CD14-positive monocyte (primary cell): ENCODE data around the gene CLK3. TPM values are rescaled to one million over a fixed set of nuclear protein-coding genes. Genes with fewer than 3 reads are reported as not detected.

Source experiments
- DNase-seq, 3 donors: peaks; one replicate each; pipeline ENCODE4 v3.0.0-alpha.2; 2011 to 2022
- H2AFZ ChIP-seq: 2 replicates; pipeline ENCODE4 v1.6.0; 2012; ENCODE audit warnings: mild to moderate bottlenecking, low read depth, low read length, inconsistent platforms; ENCODE audit not compliant: insufficient read depth, poor library complexity, severe bottlenecking
- H3K27ac ChIP-seq, 2 donors: 1 replicate in 1 of 2; 2 replicates in 1 of 2; pipeline ENCODE4 v1.5.1; 2012 to 2013; ENCODE audit warnings: low read length in 2 of 2, control low read depth in 1 of 2, inconsistent platforms in 1 of 2, low read depth in 1 of 2, mild to moderate bottlenecking in 1 of 2
- H3K27me3 ChIP-seq, 2 donors: one replicate each; pipeline versions ENCODE4 v1.6.0 to v1.6.1; 2011 to 2013; ENCODE audit warnings: low read length in 2 of 2; ENCODE audit not compliant: control insufficient read depth in 2 of 2, insufficient read depth in 2 of 2
- H3K36me3 ChIP-seq, 2 donors: replicated peaks in 1 of 2; 1 replicate in 1 of 2; 2 replicates in 1 of 2; pipeline versions ENCODE4 v1.5.1 to v1.6.1; 2012 to 2013; ENCODE audit warnings: low read length in 2 of 2, control low read depth in 1 of 2, inconsistent platforms in 1 of 2, mild to moderate bottlenecking in 1 of 2; ENCODE audit not compliant: insufficient read depth in 2 of 2, control insufficient read depth in 1 of 2
- H3K4me1 ChIP-seq, 2 donors: 1 replicate in 1 of 2; 2 replicates in 1 of 2; pipeline versions ENCODE4 v1.5.1 to v1.6.1; 2012 to 2013; ENCODE audit warnings: low read length in 2 of 2, control low read depth in 1 of 2, inconsistent platforms in 1 of 2, mild to moderate bottlenecking in 1 of 2, moderate library complexity in 1 of 2; ENCODE audit not compliant: insufficient read depth in 2 of 2, control insufficient read depth in 1 of 2
- H3K4me2 ChIP-seq: replicated peaks from 2 replicates; pipeline ENCODE3; 2012; ENCODE audit warnings: low read length, moderate library complexity, mild to moderate bottlenecking; ENCODE audit not compliant: poor library complexity, severe bottlenecking; ENCODE audit errors: extremely low read depth
- H3K4me3 ChIP-seq, 3 experiments: fragments of 200-600 bp in 1 of 3; sonication (generic) in 1 of 3; replicated peaks in 1 of 3; 1 replicate in 2 of 3; 2 replicates in 1 of 3; pipeline ENCODE4 v1.5.1; 2011 to 2013; ENCODE audit warnings: low read length in 3 of 3, mild to moderate bottlenecking in 3 of 3, control low read depth in 2 of 3, low read depth in 2 of 3, inconsistent platforms in 1 of 3, moderate library complexity in 1 of 3
- H3K79me2 ChIP-seq: 2 replicates; pipeline ENCODE4 v1.6.0; 2012; ENCODE audit warnings: mild to moderate bottlenecking, control low read depth, inconsistent platforms, low read length, moderate library complexity; ENCODE audit not compliant: insufficient read depth
- H3K9ac ChIP-seq: 2 replicates; pipeline ENCODE4 v1.6.0; 2017; ENCODE audit warnings: low read length, mild to moderate bottlenecking; ENCODE audit not compliant: insufficient read depth, poor library complexity, severe bottlenecking
- H3K9me3 ChIP-seq, 2 donors: replicated peaks in 1 of 2; 1 replicate in 1 of 2; 2 replicates in 1 of 2; pipeline versions ENCODE4 v1.5.1 to v1.6.1; 2012 to 2013; ENCODE audit warnings: low read length in 2 of 2, control low read depth in 1 of 2; ENCODE audit not compliant: control insufficient read depth in 1 of 2, insufficient read depth in 1 of 2
- H4K20me1 ChIP-seq: 2 replicates; pipeline ENCODE4 v1.6.0; 2012; ENCODE audit warnings: mild to moderate bottlenecking, low read length, control low read depth, moderate library complexity; ENCODE audit not compliant: insufficient read depth
- H3K27ac Mint-ChIP-seq, 7 donors: one replicate each; pipeline ENCODE4 v1.8.0; 2020; ENCODE audit warnings: mild to moderate bottlenecking in 7 of 7, mixed read lengths in 7 of 7, moderate library complexity in 6 of 7, inconsistent platforms in 2 of 7
- H3K27me3 Mint-ChIP-seq, 3 donors: one replicate each; pipeline ENCODE4 v1.8.0; 2021 to 2022; ENCODE audit warnings: low read depth in 3 of 3, mild to moderate bottlenecking in 3 of 3, mixed read lengths in 3 of 3, moderate library complexity in 3 of 3, inconsistent platforms in 1 of 3
- H3K36me3 Mint-ChIP-seq, 2 donors: one replicate each; pipeline ENCODE4 v1.8.0; 2020; ENCODE audit warnings: mixed read lengths in 2 of 2, inconsistent platforms in 1 of 2, mild to moderate bottlenecking in 1 of 2
- H3K4me1 Mint-ChIP-seq: one replicate; pipeline ENCODE4 v1.8.0; 2020; ENCODE audit warnings: mild to moderate bottlenecking, mixed read lengths
- H3K4me3 Mint-ChIP-seq, 2 donors: one replicate each; pipeline ENCODE4 v1.8.0; 2020; ENCODE audit warnings: mild to moderate bottlenecking in 2 of 2, mixed read lengths in 2 of 2, moderate library complexity in 1 of 2
- H3K9me3 Mint-ChIP-seq, 7 donors: one replicate each; pipeline ENCODE4 v1.8.0; 2020 to 2022; ENCODE audit warnings: mixed read lengths in 7 of 7, mild to moderate bottlenecking in 6 of 7, moderate library complexity in 6 of 7, inconsistent platforms in 2 of 7
- WGBS: methylation state at CpG from one replicate; pipeline ENCODE4 v1.1.5; 2013; ENCODE audit warnings: missing lambda C conversion rate; ENCODE audit not compliant: insufficient coverage; 5-methylcytosine and 5-hydroxymethylcytosine counted together
- intact Hi-C, 2 donors: fragments of 100-400 bp; cut with micrococcal nuclease; formaldehyde crosslinking; loops; one replicate each; pipeline versions ENCODE4 v1.15.0 to v1.15.1; 2023
- polyA plus RNA-seq, 3 donors: library from polyadenylated mRNA; depleted of rRNA in 1 of 3; unstranded in 2 of 3; stranded (reverse) in 1 of 3; fragments of 300-500 nt in 2 of 3; fragments of >200 nt in 1 of 3; fragmentation: Illumina TruSeq in 2 of 3; gene quantifications; 1 replicate in 2 of 3; 2 replicates in 1 of 3; pipeline ENCODE4 v1.2.3, GENCODE V29; 2012 to 2021
- TF ChIP-seq, protein P1 (sequence below): fragments of 200-600 bp; IDR thresholded peaks from one replicate; pipeline ENCODE4 v1.8.0; 2022; ENCODE audit warnings: antibody characterized with exemption, mild to moderate bottlenecking

CLK3 gene
- polyA plus RNA-seq, 3 donors: 27.6 to 354 (median 33.2) TPM

DNA sequence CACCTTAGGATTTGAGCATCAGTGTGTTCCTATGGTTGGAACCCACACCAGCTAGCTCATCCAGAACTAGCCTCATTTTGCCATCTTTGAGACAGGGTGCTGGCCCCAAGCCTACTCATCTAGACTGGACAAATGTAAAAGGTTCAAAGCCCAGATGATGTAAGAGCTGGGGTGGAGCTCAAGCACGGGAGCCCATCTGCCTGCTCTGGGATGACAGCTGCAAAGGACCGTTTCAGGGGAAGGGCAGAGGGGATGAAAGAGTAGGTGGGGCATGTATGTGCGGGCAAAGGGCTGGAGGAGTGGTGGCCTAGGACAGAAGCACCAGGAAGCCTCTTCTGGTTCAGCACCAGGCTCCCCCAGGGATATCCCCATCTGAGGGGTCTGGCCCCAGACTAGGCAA lies 15.8 kb downstream of the CLK3 start:
- WGBS: 82% methylated on average over 3 of the region's 3 CpGs
- no peak for DNase-seq
- peaks cover 96 to 100% of the 10 kb centered on the region in 2 donors for H3K36me3 ChIP-seq
- H3K27me3 Mint-ChIP-seq: no peaks in the 10 kb centered on the region
- peak overlapping the region in 4 of 7 donors; percentile 55 to 70 (median 59) for H3K27ac Mint-ChIP-seq
- no peak overlapping the region for H3K4me3 Mint-ChIP-seq
- H3K4me2 ChIP-seq: no peak overlapping the region
- no peak overlapping the region for H2AFZ ChIP-seq
- TF ChIP-seq, protein P1, sequence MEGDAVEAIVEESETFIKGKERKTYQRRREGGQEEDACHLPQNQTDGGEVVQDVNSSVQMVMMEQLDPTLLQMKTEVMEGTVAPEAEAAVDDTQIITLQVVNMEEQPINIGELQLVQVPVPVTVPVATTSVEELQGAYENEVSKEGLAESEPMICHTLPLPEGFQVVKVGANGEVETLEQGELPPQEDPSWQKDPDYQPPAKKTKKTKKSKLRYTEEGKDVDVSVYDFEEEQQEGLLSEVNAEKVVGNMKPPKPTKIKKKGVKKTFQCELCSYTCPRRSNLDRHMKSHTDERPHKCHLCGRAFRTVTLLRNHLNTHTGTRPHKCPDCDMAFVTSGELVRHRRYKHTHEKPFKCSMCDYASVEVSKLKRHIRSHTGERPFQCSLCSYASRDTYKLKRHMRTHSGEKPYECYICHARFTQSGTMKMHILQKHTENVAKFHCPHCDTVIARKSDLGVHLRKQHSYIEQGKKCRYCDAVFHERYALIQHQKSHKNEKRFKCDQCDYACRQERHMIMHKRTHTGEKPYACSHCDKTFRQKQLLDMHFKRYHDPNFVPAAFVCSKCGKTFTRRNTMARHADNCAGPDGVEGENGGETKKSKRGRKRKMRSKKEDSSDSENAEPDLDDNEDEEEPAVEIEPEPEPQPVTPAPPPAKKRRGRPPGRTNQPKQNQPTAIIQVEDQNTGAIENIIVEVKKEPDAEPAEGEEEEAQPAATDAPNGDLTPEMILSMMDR: no peak
- H3K9ac ChIP-seq: no peak overlapping the region
- intact Hi-C loops: loop anchor here (5.0 to 10.0 kb wide), 2 partner anchors 173 to 259 kb away; no protein-coding TSS in a partner anchor
- H3K9me3 ChIP-seq: no peaks in the 10 kb centered on the region
- no peaks in the 10 kb centered on the region for H3K79me2 ChIP-seq
- H4K20me1 ChIP-seq: peaks cover 95% of the 10 kb centered on the region
- H3K27me3 ChIP-seq: no peaks in the 10 kb centered on the region
- H3K9me3 Mint-ChIP-seq: no peaks in the 10 kb centered on the region
- H3K4me3 ChIP-seq: no peak overlapping the region
- H3K4me1 ChIP-seq: no peaks in the 10 kb centered on the region
- peak overlapping the region in 1 of 2 donors; percentile 28 for H3K27ac ChIP-seq
- peaks cover 5% of the 10 kb centered on the region for H3K4me1 Mint-ChIP-seq
- H3K36me3 Mint-ChIP-seq: peaks cover 80 to 95% of the 10 kb centered on the region in 2 donors

DNA sequence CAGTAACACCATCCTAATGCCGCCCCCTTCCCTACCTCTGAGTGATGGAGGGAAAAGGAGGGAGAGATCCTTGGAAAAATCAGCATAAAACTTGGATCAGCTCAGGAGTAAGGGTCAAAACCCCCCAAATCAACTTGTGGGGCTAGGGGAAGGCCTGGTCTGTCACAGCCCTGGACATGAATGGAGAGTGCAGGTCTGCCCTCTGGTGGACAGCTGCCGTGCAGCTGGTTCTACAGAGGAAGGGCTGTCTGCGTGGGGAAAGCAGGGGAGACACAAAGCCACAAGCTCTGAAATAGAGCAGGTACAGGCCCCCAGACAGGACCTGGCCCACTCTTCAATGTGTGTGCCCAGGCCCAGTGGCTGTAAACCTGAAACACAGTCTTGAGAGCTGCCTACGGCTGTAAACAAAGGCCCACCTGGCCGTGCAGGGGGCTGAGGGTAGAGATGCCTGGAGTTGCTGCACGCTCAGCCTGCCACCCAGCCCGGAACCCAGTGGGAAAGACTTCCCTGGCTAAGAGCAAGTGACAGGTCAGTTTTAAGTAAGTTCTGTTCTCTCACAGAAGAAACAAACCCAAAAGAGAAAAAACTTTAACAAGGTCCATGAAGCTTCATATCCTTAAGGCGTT lies 16.4 kb downstream of the CLK3 start:
- Mint-ChIP-seq H3K36me3 (peaks cover 82 to 95% of the 10 kb centered on the region in 2 donors), H3K4me1 (no peaks in the 10 kb centered on the region), H3K27ac (peak overlapping the region in 2 of 7 donors; percentile 4 to 5), H3K9me3 (no peaks in the 10 kb centered on the region), H3K27me3 (no peaks in the 10 kb centered on the region), H3K4me3 (no peak overlapping the region)
- DNase-seq: peak; percentile 33 to 44 (median 42)
- no peak overlapping the region for H3K9ac ChIP-seq
- H3K4me3 ChIP-seq: no peak overlapping the region
- no peaks in the 10 kb centered on the region for H3K9me3 ChIP-seq
- H4K20me1 ChIP-seq: peaks cover 89% of the 10 kb centered on the region
- WGBS: 72% methylated on average over 7 of the region's 8 CpGs
- no peaks in the 10 kb centered on the region for H3K4me1 ChIP-seq
- peak overlapping the region in 1 of 2 donors; percentile 28 for H3K27ac ChIP-seq
- TF ChIP-seq, protein P1: peak; percentile 82
- H3K79me2 ChIP-seq: no peaks in the 10 kb centered on the region
- no peak overlapping the region for H2AFZ ChIP-seq
- no peaks in the 10 kb centered on the region for H3K27me3 ChIP-seq
- intact Hi-C loops: loop anchor here (5.0 to 10.0 kb wide), 2 partner anchors 173 to 260 kb away; no protein-coding TSS in a partner anchor
- H3K36me3 ChIP-seq: peaks cover 96 to 100% of the 10 kb centered on the region in 2 donors
- H3K4me2 ChIP-seq: no peak overlapping the region
